Endodermal cell (in vitro differentiated cells): ENCODE measurements around the gene SCART1. TPM values are rescaled to one million over a fixed set of nuclear protein-coding genes. Genes with fewer than 3 reads are reported as not detected.

ENCODE experiments used
- DNase-seq: peaks from one replicate; pipeline ENCODE4 v3.0.0-alpha.2; 2017
- H3K27ac ChIP-seq: 2 replicates; pipeline ENCODE4 v1.5.1; 2013; ENCODE audit warnings: mild to moderate bottlenecking, low read depth, low read length, moderate library complexity
- H3K27me3 ChIP-seq: 2 replicates; pipeline ENCODE4 v1.6.1; 2013; ENCODE audit warnings: mild to moderate bottlenecking, low read length, moderate library complexity; ENCODE audit not compliant: insufficient read depth, control insufficient read depth, poor library complexity, severe bottlenecking
- H3K36me3 ChIP-seq: 2 replicates; pipeline ENCODE4 v1.7.0; 2013; ENCODE audit warnings: mild to moderate bottlenecking, low read length, moderate library complexity; ENCODE audit not compliant: control insufficient read depth, insufficient read depth
- H3K4me1 ChIP-seq: one replicate; pipeline ENCODE4 v1.7.0; 2013; ENCODE audit warnings: low read length; ENCODE audit not compliant: control insufficient read depth, insufficient read depth
- H3K4me3 ChIP-seq: 2 replicates; pipeline ENCODE4 v1.5.1; 2013; ENCODE audit warnings: mild to moderate bottlenecking, low read length, moderate library complexity
- H3K9ac ChIP-seq: 2 replicates; pipeline ENCODE4 v1.6.1; 2013; ENCODE audit warnings: mild to moderate bottlenecking, low read length, moderate library complexity; ENCODE audit not compliant: poor library complexity, severe bottlenecking; ENCODE audit errors: extremely low read depth
- H3K9me3 ChIP-seq: 2 replicates; pipeline ENCODE4 v1.6.1; 2013; ENCODE audit warnings: mild to moderate bottlenecking, low read length, moderate library complexity; ENCODE audit not compliant: control insufficient read depth
- H3K27ac Mint-ChIP-seq: 2 replicates; pipeline ENCODE4 v1.8.0; 2020; ENCODE audit warnings: mixed read lengths
- H3K27me3 Mint-ChIP-seq: 2 replicates; pipeline ENCODE4 v1.8.0; 2021; ENCODE audit warnings: mild to moderate bottlenecking, mixed read lengths; ENCODE audit not compliant: insufficient read depth
- H3K36me3 Mint-ChIP-seq: 2 replicates; pipeline ENCODE4 v1.8.0; 2020; ENCODE audit warnings: low read depth, mixed read lengths
- H3K4me1 Mint-ChIP-seq: 2 replicates; pipeline ENCODE4 v1.8.0; 2020; ENCODE audit warnings: mixed read lengths
- H3K4me3 Mint-ChIP-seq: 2 replicates; pipeline ENCODE4 v1.8.0; 2020; ENCODE audit warnings: mild to moderate bottlenecking, moderate library complexity, mixed read lengths
- H3K9me3 Mint-ChIP-seq: 2 replicates; pipeline ENCODE4 v1.8.0; 2020; ENCODE audit warnings: mild to moderate bottlenecking, mixed read lengths
- WGBS, 2 experiments: methylation state at CpG; one replicate each; pipeline versions ENCODE4 v1.1.5 to v1.1.7; 2013; ENCODE audit warnings: missing lambda C conversion rate in 2 of 2, mixed read lengths in 1 of 2; ENCODE audit not compliant: insufficient coverage in 1 of 2, insufficient read length in 1 of 2; 5-methylcytosine and 5-hydroxymethylcytosine counted together
- total RNA-seq, 2 donors: library from RNA; stranded (reverse); fragmentation: NEBNext Ultra II Directional in 1 of 2; extraction: Animal tissue kit (Norgen Biotek cat#: 25700) in 1 of 2; gene quantifications; 2 replicates in 1 of 2; 3 replicates in 1 of 2; pipeline ENCODE4 v1.2.1, GENCODE V29; 2021
- TF ChIP-seq, protein P1 (sequence below): fragments of 200-600 bp; sonication (generic); conservative IDR thresholded peaks from 2 replicates; pipeline ENCODE4 v1.5.0; 2021; ENCODE audit warnings: antibody characterized with exemption, mild to moderate bottlenecking

Gene SCART1
- total RNA-seq, 2 donors from 2014 or later, result 0.37 to 0.80 TPM

DNA sequence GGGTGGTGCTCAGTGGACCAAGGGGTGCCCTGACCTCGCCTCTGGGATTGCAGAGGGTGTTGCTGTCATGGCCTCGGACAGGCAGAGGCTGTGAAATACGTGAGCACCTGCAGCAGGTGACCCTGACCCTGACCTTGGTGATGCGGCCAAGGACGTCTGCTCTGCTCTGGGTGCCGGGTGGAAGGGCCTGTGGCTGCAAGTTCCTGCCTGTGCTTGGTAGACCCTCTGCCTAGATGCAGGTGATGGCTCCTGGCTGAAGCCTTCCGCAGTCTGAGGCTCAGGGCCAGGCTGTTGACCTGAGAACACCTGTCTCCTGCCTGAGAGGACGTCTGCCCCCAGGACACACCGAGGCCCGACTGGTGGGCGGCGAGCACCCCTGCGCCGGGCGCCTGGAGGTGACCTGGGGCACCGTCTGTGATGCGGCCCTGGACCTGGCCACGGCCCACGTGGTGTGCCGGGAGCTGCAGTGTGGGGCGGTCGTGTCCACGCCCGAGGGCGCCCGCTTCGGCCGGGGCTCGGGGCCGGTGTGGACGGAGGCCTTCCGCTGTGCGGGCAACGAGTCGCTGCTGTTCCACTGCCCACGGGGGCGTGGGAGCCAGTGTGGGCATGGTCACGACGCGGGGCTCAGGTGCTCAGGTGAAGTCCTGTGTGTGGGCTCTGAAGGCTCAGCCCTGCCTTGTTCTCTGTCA, 4.4 kb downstream of the SCART1 start:
- DNase-seq, result no peak
- H3K27ac Mint-ChIP-seq, result no peak overlapping the region
- Histone ChIP-seq H3K27ac (no peak overlapping the region), H3K4me3 (no peak overlapping the region), H3K27me3 (no peaks in the 10 kb centered on the region), H3K4me1 (no peaks in the 10 kb centered on the region), H3K36me3 (no peaks in the 10 kb centered on the region), H3K9me3 (peaks cover 10% of the 10 kb centered on the region), H3K9ac (no peak overlapping the region)
- H3K27me3 Mint-ChIP-seq, result no peaks in the 10 kb centered on the region
- TF ChIP-seq, protein P1, sequence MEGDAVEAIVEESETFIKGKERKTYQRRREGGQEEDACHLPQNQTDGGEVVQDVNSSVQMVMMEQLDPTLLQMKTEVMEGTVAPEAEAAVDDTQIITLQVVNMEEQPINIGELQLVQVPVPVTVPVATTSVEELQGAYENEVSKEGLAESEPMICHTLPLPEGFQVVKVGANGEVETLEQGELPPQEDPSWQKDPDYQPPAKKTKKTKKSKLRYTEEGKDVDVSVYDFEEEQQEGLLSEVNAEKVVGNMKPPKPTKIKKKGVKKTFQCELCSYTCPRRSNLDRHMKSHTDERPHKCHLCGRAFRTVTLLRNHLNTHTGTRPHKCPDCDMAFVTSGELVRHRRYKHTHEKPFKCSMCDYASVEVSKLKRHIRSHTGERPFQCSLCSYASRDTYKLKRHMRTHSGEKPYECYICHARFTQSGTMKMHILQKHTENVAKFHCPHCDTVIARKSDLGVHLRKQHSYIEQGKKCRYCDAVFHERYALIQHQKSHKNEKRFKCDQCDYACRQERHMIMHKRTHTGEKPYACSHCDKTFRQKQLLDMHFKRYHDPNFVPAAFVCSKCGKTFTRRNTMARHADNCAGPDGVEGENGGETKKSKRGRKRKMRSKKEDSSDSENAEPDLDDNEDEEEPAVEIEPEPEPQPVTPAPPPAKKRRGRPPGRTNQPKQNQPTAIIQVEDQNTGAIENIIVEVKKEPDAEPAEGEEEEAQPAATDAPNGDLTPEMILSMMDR, result no peak
- H3K9me3 Mint-ChIP-seq, result peaks cover 89% of the 10 kb centered on the region
- peaks cover 2% of the 10 kb centered on the region for H3K36me3 Mint-ChIP-seq
- H3K4me3 Mint-ChIP-seq, result no peak overlapping the region
- 88 to 89% methylated on average over 19 to 40 of the region's 40 CpGs for WGBS, 2 experiments
- no peaks in the 10 kb centered on the region for H3K4me1 Mint-ChIP-seq

DNA sequence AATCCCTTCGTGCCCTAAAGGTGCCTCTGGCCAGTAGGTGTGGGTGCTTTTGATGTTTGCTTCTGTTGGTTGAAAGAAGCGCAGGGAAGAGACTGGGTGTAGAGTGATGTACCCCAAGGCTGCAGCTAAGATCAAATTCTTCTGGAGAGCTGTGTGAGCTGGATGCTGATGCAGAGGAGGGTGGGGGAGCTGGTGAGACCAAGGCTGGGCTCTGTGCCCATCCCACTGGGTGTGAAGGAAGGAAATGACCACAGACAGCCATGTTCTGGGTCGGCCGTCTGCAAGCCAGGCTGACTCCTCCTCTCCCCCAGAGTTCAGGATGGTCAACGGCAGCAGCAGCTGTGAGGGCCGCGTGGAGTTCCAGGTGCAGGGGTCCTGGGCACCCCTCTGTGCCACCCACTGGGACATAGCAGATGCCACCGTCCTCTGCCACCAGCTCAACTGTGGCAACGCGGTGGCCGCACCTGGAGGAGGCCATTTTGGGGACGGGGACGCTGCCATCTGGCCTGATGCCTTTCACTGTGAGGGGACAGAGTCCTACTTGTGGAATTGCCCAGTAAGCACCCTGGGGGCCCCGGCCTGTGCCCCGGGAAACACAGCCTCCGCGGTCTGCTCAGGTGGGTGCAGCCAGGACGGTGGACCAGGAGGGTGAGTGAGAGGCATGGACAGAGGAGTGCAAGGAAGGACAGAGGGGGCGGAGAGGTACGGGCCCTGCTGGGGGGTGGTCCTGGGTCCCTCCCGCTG, 5.1 kb downstream of the SCART1 start:
- Mint-ChIP-seq H3K9me3 (peaks cover 89% of the 10 kb centered on the region), H3K27me3 (no peaks in the 10 kb centered on the region), H3K4me1 (no peaks in the 10 kb centered on the region), H3K27ac (no peak overlapping the region), H3K36me3 (peaks cover 2% of the 10 kb centered on the region), H3K4me3 (no peak overlapping the region)
- Histone ChIP-seq H3K27ac (no peak overlapping the region), H3K4me3 (no peak overlapping the region), H3K4me1 (no peaks in the 10 kb centered on the region), H3K9me3 (peaks cover 10% of the 10 kb centered on the region), H3K27me3 (no peaks in the 10 kb centered on the region), H3K9ac (no peak overlapping the region), H3K36me3 (no peaks in the 10 kb centered on the region)
- no peak for DNase-seq
- TF ChIP-seq, protein P1, result no peak
- WGBS, 2 experiments, result 85 to 87% methylated on average over 15 to 21 of the region's 21 CpGs

DNA sequence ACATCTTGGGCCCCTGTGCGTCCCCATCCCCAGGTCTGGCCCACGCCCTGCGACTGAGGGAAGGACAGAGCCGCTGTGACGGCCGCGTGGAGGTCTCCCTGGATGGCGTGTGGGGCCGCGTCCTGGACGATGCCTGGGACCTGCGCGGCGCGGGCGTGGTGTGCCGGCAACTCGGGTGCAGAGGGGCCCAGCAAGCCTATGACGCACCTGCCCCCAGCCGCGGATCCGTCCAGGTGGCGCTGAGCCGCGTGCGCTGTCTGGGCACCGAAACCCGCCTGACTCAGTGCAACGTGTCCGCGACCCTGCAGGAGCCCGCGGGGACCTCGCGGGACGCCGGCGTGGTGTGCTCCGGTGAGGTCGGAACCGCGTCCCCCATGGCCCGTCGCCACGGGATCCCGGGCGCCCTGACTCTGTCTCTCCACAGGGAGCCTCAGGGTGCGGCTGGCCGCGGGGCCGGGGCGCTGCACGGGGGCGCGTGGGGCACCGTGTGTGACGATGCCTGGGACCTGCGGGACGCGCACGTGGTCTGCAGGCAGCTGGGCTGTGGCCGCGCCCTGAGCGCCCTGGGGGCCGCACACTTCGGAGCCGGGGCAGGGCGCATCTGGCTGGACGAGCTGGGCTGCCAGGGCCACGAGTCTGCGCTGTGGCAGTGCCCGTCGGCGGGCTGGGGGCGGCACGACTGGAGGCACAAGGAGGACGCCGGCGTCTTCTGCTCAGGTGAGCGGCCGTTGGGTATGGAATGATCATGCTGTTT, 5.9 kb downstream of the SCART1 start:
- Mint-ChIP-seq H3K27me3 (no peaks in the 10 kb centered on the region), H3K4me3 (no peak overlapping the region), H3K27ac (no peak overlapping the region), H3K9me3 (peaks cover 85% of the 10 kb centered on the region), H3K36me3 (peaks cover 2% of the 10 kb centered on the region), H3K4me1 (no peaks in the 10 kb centered on the region)
- 91 to 93% methylated on average over 59 to 81 of the region's 81 CpGs for WGBS, 2 experiments
- Histone ChIP-seq H3K9ac (no peak overlapping the region), H3K4me1 (no peaks in the 10 kb centered on the region), H3K27me3 (no peaks in the 10 kb centered on the region), H3K36me3 (no peaks in the 10 kb centered on the region), H3K9me3 (peaks cover 10% of the 10 kb centered on the region), H3K4me3 (no peak overlapping the region), H3K27ac (no peak overlapping the region)
- TF ChIP-seq, protein P1, result no peak
- DNase-seq, result no peak
